Measurements from ENCODE around the gene VAPA.

The VAPA gene

DNA sequence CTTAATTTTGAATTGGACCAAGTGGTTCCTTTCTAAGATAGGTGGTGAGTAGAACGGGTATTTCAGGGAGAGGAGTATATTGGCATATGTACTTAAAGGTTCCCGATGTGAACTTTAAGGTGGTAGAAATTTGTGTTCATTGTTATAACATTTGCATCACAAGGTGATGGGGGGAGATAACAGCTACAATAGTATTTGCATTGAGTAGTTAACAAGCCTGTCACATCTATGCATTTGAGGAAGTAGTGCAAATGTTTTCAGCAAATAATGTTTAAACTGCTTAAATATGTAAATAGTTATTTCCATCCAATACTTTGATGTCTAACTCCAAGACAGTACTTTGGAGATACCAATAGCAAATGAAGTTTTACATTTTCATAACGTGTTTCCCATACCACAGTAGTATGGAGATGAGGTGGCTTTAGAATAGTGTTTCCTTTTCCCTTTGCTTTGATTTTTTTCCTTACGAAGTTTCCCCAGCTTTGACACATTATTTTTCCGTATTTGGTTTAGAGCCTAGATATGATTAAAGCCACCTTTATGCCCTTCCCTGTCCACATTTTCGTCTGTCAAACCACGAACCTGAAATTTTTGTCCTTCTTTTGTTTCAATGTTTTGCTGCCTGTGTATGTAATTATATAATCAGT lies 46.6 kb downstream of the VAPA start:
- Histone ChIP-seq H3K4me3 (replicated peaks; ENCODE audit: insufficient read depth, low read length) (no peak overlapping the region), H3K27me3 (ENCODE audit: insufficient read depth, poor library complexity, severe bottlenecking) (no peaks in the 10 kb centered on the region), H3K27ac (replicated peaks) (no peak overlapping the region)
- TF ChIP-seq POLR2AphosphoS5 (IDR thresholded peaks at IDR 0.05; ENCODE audit: low read depth) (0 out of 2 replicates have a peak, but pooled peaks have one; percentile 30), GABPA (IDR thresholded peaks at IDR 0.05; ENCODE audit: low read depth) (no peak), SPI1 (IDR thresholded peaks at IDR 0.05; ENCODE audit: borderline replicate concordance, low read depth) (no peak)
- TF ChIP-seq, protein P1, sequence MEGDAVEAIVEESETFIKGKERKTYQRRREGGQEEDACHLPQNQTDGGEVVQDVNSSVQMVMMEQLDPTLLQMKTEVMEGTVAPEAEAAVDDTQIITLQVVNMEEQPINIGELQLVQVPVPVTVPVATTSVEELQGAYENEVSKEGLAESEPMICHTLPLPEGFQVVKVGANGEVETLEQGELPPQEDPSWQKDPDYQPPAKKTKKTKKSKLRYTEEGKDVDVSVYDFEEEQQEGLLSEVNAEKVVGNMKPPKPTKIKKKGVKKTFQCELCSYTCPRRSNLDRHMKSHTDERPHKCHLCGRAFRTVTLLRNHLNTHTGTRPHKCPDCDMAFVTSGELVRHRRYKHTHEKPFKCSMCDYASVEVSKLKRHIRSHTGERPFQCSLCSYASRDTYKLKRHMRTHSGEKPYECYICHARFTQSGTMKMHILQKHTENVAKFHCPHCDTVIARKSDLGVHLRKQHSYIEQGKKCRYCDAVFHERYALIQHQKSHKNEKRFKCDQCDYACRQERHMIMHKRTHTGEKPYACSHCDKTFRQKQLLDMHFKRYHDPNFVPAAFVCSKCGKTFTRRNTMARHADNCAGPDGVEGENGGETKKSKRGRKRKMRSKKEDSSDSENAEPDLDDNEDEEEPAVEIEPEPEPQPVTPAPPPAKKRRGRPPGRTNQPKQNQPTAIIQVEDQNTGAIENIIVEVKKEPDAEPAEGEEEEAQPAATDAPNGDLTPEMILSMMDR (IDR thresholded peaks at IDR 0.05; ENCODE audit: insufficient read depth, low read length), result no peak
- TF ChIP-seq, protein P2, sequence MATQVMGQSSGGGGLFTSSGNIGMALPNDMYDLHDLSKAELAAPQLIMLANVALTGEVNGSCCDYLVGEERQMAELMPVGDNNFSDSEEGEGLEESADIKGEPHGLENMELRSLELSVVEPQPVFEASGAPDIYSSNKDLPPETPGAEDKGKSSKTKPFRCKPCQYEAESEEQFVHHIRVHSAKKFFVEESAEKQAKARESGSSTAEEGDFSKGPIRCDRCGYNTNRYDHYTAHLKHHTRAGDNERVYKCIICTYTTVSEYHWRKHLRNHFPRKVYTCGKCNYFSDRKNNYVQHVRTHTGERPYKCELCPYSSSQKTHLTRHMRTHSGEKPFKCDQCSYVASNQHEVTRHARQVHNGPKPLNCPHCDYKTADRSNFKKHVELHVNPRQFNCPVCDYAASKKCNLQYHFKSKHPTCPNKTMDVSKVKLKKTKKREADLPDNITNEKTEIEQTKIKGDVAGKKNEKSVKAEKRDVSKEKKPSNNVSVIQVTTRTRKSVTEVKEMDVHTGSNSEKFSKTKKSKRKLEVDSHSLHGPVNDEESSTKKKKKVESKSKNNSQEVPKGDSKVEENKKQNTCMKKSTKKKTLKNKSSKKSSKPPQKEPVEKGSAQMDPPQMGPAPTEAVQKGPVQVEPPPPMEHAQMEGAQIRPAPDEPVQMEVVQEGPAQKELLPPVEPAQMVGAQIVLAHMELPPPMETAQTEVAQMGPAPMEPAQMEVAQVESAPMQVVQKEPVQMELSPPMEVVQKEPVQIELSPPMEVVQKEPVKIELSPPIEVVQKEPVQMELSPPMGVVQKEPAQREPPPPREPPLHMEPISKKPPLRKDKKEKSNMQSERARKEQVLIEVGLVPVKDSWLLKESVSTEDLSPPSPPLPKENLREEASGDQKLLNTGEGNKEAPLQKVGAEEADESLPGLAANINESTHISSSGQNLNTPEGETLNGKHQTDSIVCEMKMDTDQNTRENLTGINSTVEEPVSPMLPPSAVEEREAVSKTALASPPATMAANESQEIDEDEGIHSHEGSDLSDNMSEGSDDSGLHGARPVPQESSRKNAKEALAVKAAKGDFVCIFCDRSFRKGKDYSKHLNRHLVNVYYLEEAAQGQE (IDR thresholded peaks at IDR 0.05; ENCODE audit: insufficient replicate concordance, low read depth), result no peak
- DNase-seq (ENCODE audit: low read depth in 1 of 2, low spot score in 1 of 2), result no peak

DNA sequence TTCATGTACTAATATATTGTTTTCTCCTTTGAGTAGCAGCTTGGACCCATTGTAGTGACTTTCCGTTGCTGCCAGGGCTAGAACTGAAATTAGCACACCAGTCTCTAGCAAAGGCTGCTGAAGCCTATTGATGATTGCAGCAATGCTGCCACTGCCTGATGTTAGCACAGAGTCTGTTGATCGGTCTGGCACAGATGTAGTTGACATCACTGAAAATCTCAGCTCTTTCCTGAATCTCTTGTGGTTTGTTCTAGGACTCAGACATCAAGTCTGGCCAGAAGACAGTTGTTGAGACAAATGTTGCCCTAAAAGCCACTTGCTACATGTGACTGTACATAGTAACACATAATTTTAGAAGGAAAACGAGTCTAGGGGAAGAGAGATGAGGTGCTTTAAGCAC lies 47.2 kb downstream of the VAPA start:
- DNase-seq (ENCODE audit: low read depth in 1 of 2, low spot score in 1 of 2), result peak in 1 of 2 experiments; percentile 36
- TF ChIP-seq, protein P1 (IDR thresholded peaks at IDR 0.05; ENCODE audit: insufficient read depth, low read length), result no peak
- peak; percentile 21; the same call in 1 of the 2 replicates for TF ChIP-seq POLR2AphosphoS5 (IDR thresholded peaks at IDR 0.05; ENCODE audit: low read depth)
- H3K4me3 ChIP-seq (replicated peaks; ENCODE audit: insufficient read depth, low read length), result no peak overlapping the region
- H3K27me3 ChIP-seq (ENCODE audit: insufficient read depth, poor library complexity, severe bottlenecking), result no peaks in the 10 kb centered on the region
- H3K27ac ChIP-seq (replicated peaks), result no peak overlapping the region

DNA sequence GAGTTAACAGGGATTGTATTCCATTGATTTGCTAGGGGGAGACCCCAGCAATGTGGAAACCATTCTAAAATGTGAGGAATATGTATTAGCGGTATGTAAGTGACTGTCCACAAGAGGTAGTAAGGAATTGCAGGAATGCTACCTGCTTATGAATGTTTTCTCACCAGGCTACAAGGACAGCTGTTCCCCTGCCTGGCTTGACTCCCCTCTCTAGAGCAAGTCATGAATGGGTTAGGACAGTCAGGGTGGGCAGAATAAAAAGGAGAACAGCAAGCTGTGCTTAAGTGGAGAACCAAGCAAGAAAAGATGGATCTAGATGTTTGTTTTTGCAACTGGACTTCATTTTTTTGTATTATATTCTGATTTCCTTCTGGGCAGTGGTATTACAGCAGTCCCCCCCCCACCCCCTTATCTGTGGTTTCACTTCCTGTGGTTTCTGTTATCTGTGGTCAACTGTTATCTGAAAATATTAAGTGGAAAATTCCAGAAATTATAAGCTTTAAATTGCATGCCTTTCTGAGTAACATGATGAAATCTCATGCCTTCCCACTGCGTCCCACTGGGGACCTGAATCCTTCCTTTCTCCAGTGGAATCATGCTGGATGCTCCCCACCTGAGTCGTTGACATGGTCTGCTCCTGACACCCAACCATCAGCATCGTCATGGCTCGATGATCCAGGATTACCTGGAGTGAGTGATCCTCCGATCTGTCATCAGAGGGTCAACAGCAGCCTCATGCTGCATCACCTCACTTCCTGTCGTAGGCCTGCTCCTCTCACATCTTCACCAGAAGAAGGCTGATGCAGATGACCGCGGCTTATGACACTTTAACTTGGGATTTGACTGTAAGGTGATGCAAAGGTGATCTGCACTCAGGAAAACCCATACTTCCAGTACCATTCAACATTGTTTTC lies 52.2 kb downstream of the VAPA start:
- DNase-seq (ENCODE audit: low read depth in 1 of 2, low spot score in 1 of 2), result no peak
- peaks cover 22% of the 10 kb centered on the region for H3K27me3 ChIP-seq (ENCODE audit: insufficient read depth, poor library complexity, severe bottlenecking)
- H3K4me3 ChIP-seq (replicated peaks; ENCODE audit: insufficient read depth, low read length), result no peak overlapping the region
- TF ChIP-seq SPI1 (IDR thresholded peaks at IDR 0.05; ENCODE audit: borderline replicate concordance, low read depth), result no peak
- TF ChIP-seq GABPA (IDR thresholded peaks at IDR 0.05; ENCODE audit: low read depth), result no peak
- TF ChIP-seq POLR2AphosphoS5 (IDR thresholded peaks at IDR 0.05; ENCODE audit: low read depth), result no peak
- TF ChIP-seq, protein P2 (IDR thresholded peaks at IDR 0.05; ENCODE audit: insufficient replicate concordance, low read depth), result no peak
- TF ChIP-seq, protein P1 (IDR thresholded peaks at IDR 0.05; ENCODE audit: insufficient read depth, low read length), result no peak
- H3K27ac ChIP-seq (replicated peaks), result no peak overlapping the region
